IMR-90 (cell line): ENCODE measurements around the gene RHOH.

Experiments
- CTCF ChIP-seq: conservative IDR thresholded peaks from 2 replicates; pipeline ENCODE4 v1.5.1; 2012; ENCODE audit warnings: mild to moderate bottlenecking, low read depth, low read length, improper control_type of control experiment
- SMC3 ChIP-seq: fragments of 150-350 bp; IDR thresholded peaks from 2 replicates; pipeline ENCODE4 v1.6.1; 2016; ENCODE audit warnings: low read depth, mild to moderate bottlenecking, antibody characterized with exemption, low read length, moderate library complexity

DNA sequence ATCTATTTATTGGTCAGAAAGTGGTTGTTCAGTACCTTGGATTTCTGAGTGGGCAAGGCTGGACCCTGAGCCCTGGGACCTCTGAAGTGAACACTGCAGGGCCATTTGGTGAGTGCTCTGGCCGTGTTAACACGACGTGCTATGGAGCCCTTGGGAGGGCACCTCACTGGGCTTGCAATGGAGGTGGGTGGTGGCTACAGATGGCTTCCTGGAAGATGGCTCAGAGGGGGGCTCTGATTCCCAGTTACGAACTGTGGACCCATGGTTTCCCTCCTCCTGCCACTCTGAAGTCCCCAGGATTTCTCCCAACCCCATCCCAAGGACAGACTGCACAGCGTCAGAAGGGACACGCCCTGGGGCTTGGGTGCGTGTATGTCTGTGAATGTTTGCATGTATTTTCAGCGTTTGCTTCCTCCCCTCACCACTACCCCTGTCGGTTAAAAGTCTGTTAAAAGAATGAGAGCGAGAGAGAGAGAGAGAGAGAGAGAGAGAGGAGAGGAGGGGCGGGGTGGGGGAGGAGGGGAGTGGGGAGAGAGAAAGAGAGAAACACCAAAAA is 3.7 kb upstream of the RHOH start:
- no peak for TF ChIP-seq CTCF
- TF ChIP-seq SMC3, result no peak
